Erythroblast (primary cell): ENCODE data around the gene CKM.

Experiments
- GATA1 ChIP-seq: IDR thresholded peaks from 2 replicates; pipeline ENCODE4 v1.6.1; 2011; ENCODE audit warnings: low read depth, mild to moderate bottlenecking, control low read depth, low read length, moderate library complexity
- POLR2A ChIP-seq: IDR thresholded peaks from 2 replicates; pipeline ENCODE4 v1.6.1; 2011; ENCODE audit warnings: mild to moderate bottlenecking, low read length

- no peak for TF ChIP-seq POLR2A
- no peak for TF ChIP-seq GATA1
Measured at GRCh38 chr19:45299719-45300118, 23.0 kb downstream of the CKM start.
